Nephron (organoid): ENCODE results near the gene WDR90.

ENCODE experiments used
- H3K27ac Mint-ChIP-seq, 3 experiments: 2 replicates each; pipeline ENCODE4 v1.8.0; 2020; ENCODE audit warnings: mixed read lengths in 3 of 3, mild to moderate bottlenecking in 2 of 3, moderate library complexity in 1 of 3
- H3K27me3 Mint-ChIP-seq: 2 replicates; pipeline ENCODE4 v1.8.0; 2021; ENCODE audit warnings: low read depth, mild to moderate bottlenecking, moderate library complexity, mixed read lengths
- H3K36me3 Mint-ChIP-seq: 2 replicates; pipeline ENCODE4 v1.8.0; 2020; ENCODE audit warnings: low read depth, mixed read lengths
- H3K4me1 Mint-ChIP-seq: 2 replicates; pipeline ENCODE4 v1.8.0; 2020; ENCODE audit warnings: mixed read lengths
- H3K4me3 Mint-ChIP-seq, 3 experiments: 2 replicates each; pipeline ENCODE4 v1.8.0; 2020; ENCODE audit warnings: mild to moderate bottlenecking in 3 of 3, mixed read lengths in 3 of 3, moderate library complexity in 2 of 3
- H3K9me3 Mint-ChIP-seq: 2 replicates; pipeline ENCODE4 v1.8.0; 2020; ENCODE audit warnings: mixed read lengths
- CTCF ChIP-seq, 3 experiments: fragments of 200-600 bp; sonication (generic); IDR thresholded peaks; one replicate each; pipeline ENCODE4 v1.5.0; 2021; ENCODE audit warnings: antibody characterized with exemption in 3 of 3; ENCODE audit not compliant: unreplicated experiment in 3 of 3

WDR90 gene

GRCh38 chr16:680967-681745 is 32.0 kb downstream of the WDR90 start:
- Mint-ChIP-seq H3K9me3 (no peaks in the 10 kb centered on the region), H3K4me1 (peaks cover 4% of the 10 kb centered on the region), H3K4me3 (peak overlapping the region; percentile 77 to 85 (median 83)), H3K36me3 (no peaks in the 10 kb centered on the region), H3K27me3 (no peaks in the 10 kb centered on the region), H3K27ac (no peak overlapping the region)
- TF ChIP-seq CTCF (IDR thresholded peaks at IDR 0.05; ENCODE audit: unreplicated experiment in 3 of 3), result no peak

GRCh38 chr16:681746-682427 is 32.7 kb downstream of the WDR90 start:
- H3K4me3 Mint-ChIP-seq, result peak overlapping the region; percentile 77 to 85 (median 83)
- no peak overlapping the region for H3K27ac Mint-ChIP-seq
- H3K9me3 Mint-ChIP-seq, result no peaks in the 10 kb centered on the region
- H3K4me1 Mint-ChIP-seq, result peaks cover 4% of the 10 kb centered on the region
- no peaks in the 10 kb centered on the region for H3K36me3 Mint-ChIP-seq
- no peak for TF ChIP-seq CTCF (IDR thresholded peaks at IDR 0.05; ENCODE audit: unreplicated experiment in 3 of 3)
- H3K27me3 Mint-ChIP-seq, result no peaks in the 10 kb centered on the region

- no peaks in the 10 kb centered on the region for H3K9me3 Mint-ChIP-seq
- no peaks in the 10 kb centered on the region for H3K36me3 Mint-ChIP-seq
- no peak for TF ChIP-seq CTCF (IDR thresholded peaks at IDR 0.05; ENCODE audit: unreplicated experiment in 3 of 3)
- peak overlapping the region; percentile 77 to 85 (median 83) for H3K4me3 Mint-ChIP-seq
- peak overlapping the region in 2 of 3 experiments; percentile 49 to 69 for H3K27ac Mint-ChIP-seq
- H3K4me1 Mint-ChIP-seq, result peaks cover 4% of the 10 kb centered on the region
- no peaks in the 10 kb centered on the region for H3K27me3 Mint-ChIP-seq
Observed at GRCh38 chr16:682493-683395, 33.6 kb downstream of the WDR90 start.

GRCh38 chr16:683396-684070 is 34.4 kb downstream of the WDR90 start:
- no peak for TF ChIP-seq CTCF (IDR thresholded peaks at IDR 0.05; ENCODE audit: unreplicated experiment in 3 of 3)
- H3K36me3 Mint-ChIP-seq, result no peaks in the 10 kb centered on the region
- H3K4me3 Mint-ChIP-seq, result peak overlapping the region; percentile 77 to 85 (median 83)
- H3K27me3 Mint-ChIP-seq, result no peaks in the 10 kb centered on the region
- peaks cover 4% of the 10 kb centered on the region for H3K4me1 Mint-ChIP-seq
- no peak overlapping the region for H3K27ac Mint-ChIP-seq
- no peaks in the 10 kb centered on the region for H3K9me3 Mint-ChIP-seq

GRCh38 chr16:684071-684794 is 35.1 kb downstream of the WDR90 start, which contains the start of gene JMJD8:
TSS of gene JMJD8 (minus strand) at chr16:684334. CDS start at chr16:684319, 15 bp downstream.
- H3K9me3 Mint-ChIP-seq, result no peaks in the 10 kb centered on the region
- H3K4me3 Mint-ChIP-seq, result peak within 1 kb of the TSS; percentile 81 to 85 (median 83)
- no peaks in the 10 kb centered on the region for H3K36me3 Mint-ChIP-seq
- H3K4me1 Mint-ChIP-seq, result peaks cover 4% of the 10 kb centered on the region
- H3K27me3 Mint-ChIP-seq, result no peaks in the 10 kb centered on the region
- TF ChIP-seq CTCF (IDR thresholded peaks at IDR 0.05; ENCODE audit: unreplicated experiment in 3 of 3), result no peak
- H3K27ac Mint-ChIP-seq, result no peak within 1 kb of the TSS
